ENCODE data around the gene C1orf167.

DNA sequence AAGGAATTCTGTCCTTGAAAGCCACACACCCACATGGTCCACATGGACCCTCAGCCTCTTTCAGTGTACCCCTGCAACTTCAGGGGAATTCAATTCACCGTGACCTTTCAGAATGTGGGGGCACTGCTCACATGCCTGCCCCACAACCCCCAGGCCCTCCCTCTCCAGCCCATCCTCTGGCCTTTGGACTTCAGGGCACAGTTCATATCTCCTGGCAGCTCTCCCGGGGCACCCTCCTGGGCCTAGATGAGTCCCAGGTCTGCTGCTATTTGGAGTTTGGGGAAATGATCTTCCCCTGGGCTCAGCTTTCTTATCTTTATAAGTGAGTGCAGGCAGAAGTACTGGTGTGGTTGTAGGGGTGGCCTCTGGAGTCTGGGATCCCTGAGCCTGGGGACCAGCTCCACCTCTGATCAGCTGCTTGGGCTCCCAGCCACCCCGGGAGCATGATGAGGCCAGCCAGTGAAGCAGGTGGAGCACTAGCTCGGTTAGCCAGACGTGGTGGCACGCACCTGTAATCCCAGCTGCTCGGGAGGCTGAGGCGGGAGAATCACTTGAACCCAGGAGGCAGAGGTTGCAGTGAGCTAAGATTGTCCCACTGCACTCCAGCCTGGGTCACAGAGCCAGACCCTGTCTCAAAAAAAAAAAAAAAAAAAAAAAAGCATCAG lies 15.8 kb downstream of the C1orf167 start:
- TF ChIP-seq, protein P1, sequence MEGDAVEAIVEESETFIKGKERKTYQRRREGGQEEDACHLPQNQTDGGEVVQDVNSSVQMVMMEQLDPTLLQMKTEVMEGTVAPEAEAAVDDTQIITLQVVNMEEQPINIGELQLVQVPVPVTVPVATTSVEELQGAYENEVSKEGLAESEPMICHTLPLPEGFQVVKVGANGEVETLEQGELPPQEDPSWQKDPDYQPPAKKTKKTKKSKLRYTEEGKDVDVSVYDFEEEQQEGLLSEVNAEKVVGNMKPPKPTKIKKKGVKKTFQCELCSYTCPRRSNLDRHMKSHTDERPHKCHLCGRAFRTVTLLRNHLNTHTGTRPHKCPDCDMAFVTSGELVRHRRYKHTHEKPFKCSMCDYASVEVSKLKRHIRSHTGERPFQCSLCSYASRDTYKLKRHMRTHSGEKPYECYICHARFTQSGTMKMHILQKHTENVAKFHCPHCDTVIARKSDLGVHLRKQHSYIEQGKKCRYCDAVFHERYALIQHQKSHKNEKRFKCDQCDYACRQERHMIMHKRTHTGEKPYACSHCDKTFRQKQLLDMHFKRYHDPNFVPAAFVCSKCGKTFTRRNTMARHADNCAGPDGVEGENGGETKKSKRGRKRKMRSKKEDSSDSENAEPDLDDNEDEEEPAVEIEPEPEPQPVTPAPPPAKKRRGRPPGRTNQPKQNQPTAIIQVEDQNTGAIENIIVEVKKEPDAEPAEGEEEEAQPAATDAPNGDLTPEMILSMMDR (IDR thresholded peaks at IDR 0.05; ENCODE audit: insufficient read depth, low read length, poor library complexity, severe bottlenecking): no peak
- no peak for TF ChIP-seq EZH2phosphoT487 (conservative IDR thresholded peaks at IDR 0.05; ENCODE audit: low read length)
